Measurements from ENCODE around the gene ZGPAT.

The ZGPAT gene

GRCh38 chr20:63694584-63695423 lies 13.0 kb upstream of the ZGPAT start:
- no peak overlapping the region for H3K4me3 ChIP-seq (ENCODE audit: low read depth in 1 of 2, low read length in 2 of 2)
- H3K27ac ChIP-seq (ENCODE audit: low read length): no peak overlapping the region
- H3K4me1 ChIP-seq (ENCODE audit: control insufficient read depth in 1 of 2, insufficient read depth in 2 of 2, low read length in 2 of 2): peaks cover 0 to 18% of the 10 kb centered on the region in 2 donors
- H3K27me3 ChIP-seq (ENCODE audit: low read depth, low read length): no peaks in the 10 kb centered on the region
- peaks cover 0 to 18% of the 10 kb centered on the region in 2 donors for H3K36me3 ChIP-seq (ENCODE audit: control insufficient read depth in 1 of 2, insufficient read depth in 2 of 2, low read length in 2 of 2)
- H3K9me3 ChIP-seq (ENCODE audit: control insufficient read depth in 1 of 2, low read length in 2 of 2): no peaks in the 10 kb centered on the region

GRCh38 chr20:63695424-63696305 lies 12.2 kb upstream of the ZGPAT start:
- Histone ChIP-seq H3K4me3 (ENCODE audit: low read depth in 1 of 2, low read length in 2 of 2) (no peak overlapping the region), H3K27ac (ENCODE audit: low read length) (no peak overlapping the region), H3K4me1 (ENCODE audit: control insufficient read depth in 1 of 2, insufficient read depth in 2 of 2, low read length in 2 of 2) (peaks cover 0 to 18% of the 10 kb centered on the region in 2 donors), H3K27me3 (ENCODE audit: low read depth, low read length) (no peaks in the 10 kb centered on the region), H3K9me3 (ENCODE audit: control insufficient read depth in 1 of 2, low read length in 2 of 2) (no peaks in the 10 kb centered on the region), H3K36me3 (ENCODE audit: control insufficient read depth in 1 of 2, insufficient read depth in 2 of 2, low read length in 2 of 2) (peaks cover 0 to 18% of the 10 kb centered on the region in 2 donors)

GRCh38 chr20:63696306-63696627 lies 11.6 kb upstream of the ZGPAT start:
- Histone ChIP-seq H3K4me3 (ENCODE audit: low read depth in 1 of 2, low read length in 2 of 2) (peak overlapping the region in 1 of 2 donors; percentile 35), H3K9me3 (ENCODE audit: control insufficient read depth in 1 of 2, low read length in 2 of 2) (no peaks in the 10 kb centered on the region), H3K4me1 (ENCODE audit: control insufficient read depth in 1 of 2, insufficient read depth in 2 of 2, low read length in 2 of 2) (peaks cover 0 to 18% of the 10 kb centered on the region in 2 donors), H3K27me3 (ENCODE audit: low read depth, low read length) (no peaks in the 10 kb centered on the region), H3K36me3 (ENCODE audit: control insufficient read depth in 1 of 2, insufficient read depth in 2 of 2, low read length in 2 of 2) (peaks cover 0 to 18% of the 10 kb centered on the region in 2 donors), H3K27ac (ENCODE audit: low read length) (no peak overlapping the region)

GRCh38 chr20:63696628-63697356 lies 11.0 kb upstream of the ZGPAT start, which contains the start of gene TNFRSF6B:
TNFRSF6B (plus strand) TSS chr20:63696652; CDS start chr20:63696768, 116 bp downstream.
- Histone ChIP-seq H3K27me3 (ENCODE audit: low read depth, low read length) (no peaks in the 10 kb centered on the region), H3K36me3 (ENCODE audit: control insufficient read depth in 1 of 2, insufficient read depth in 2 of 2, low read length in 2 of 2) (peaks cover 0 to 18% of the 10 kb centered on the region in 2 donors), H3K4me1 (ENCODE audit: control insufficient read depth in 1 of 2, insufficient read depth in 2 of 2, low read length in 2 of 2) (peaks cover 0 to 18% of the 10 kb centered on the region in 2 donors), H3K4me3 (ENCODE audit: low read depth in 1 of 2, low read length in 2 of 2) (peak within 1 kb of the TSS in 1 of 2 donors; percentile 35), H3K27ac (ENCODE audit: low read length) (no peak within 1 kb of the TSS), H3K9me3 (ENCODE audit: control insufficient read depth in 1 of 2, low read length in 2 of 2) (no peaks in the 10 kb centered on the region)

- Histone ChIP-seq H3K27me3 (ENCODE audit: low read depth, low read length) (no peaks in the 10 kb centered on the region), H3K36me3 (ENCODE audit: control insufficient read depth in 1 of 2, insufficient read depth in 2 of 2, low read length in 2 of 2) (peaks cover 0 to 18% of the 10 kb centered on the region in 2 donors), H3K4me3 (ENCODE audit: low read depth in 1 of 2, low read length in 2 of 2) (peak overlapping the region in 1 of 2 donors; percentile 35), H3K27ac (ENCODE audit: low read length) (no peak overlapping the region), H3K4me1 (ENCODE audit: control insufficient read depth in 1 of 2, insufficient read depth in 2 of 2, low read length in 2 of 2) (peaks cover 0 to 18% of the 10 kb centered on the region in 2 donors), H3K9me3 (ENCODE audit: control insufficient read depth in 1 of 2, low read length in 2 of 2) (no peaks in the 10 kb centered on the region)
Observed at GRCh38 chr20:63697357-63697867, 10.4 kb upstream of the ZGPAT start.

- Histone ChIP-seq H3K4me1 (ENCODE audit: control insufficient read depth in 1 of 2, insufficient read depth in 2 of 2, low read length in 2 of 2) (peaks cover 0 to 18% of the 10 kb centered on the region in 2 donors), H3K9me3 (ENCODE audit: control insufficient read depth in 1 of 2, low read length in 2 of 2) (no peaks in the 10 kb centered on the region), H3K4me3 (ENCODE audit: low read depth in 1 of 2, low read length in 2 of 2) (no peak overlapping the region), H3K36me3 (ENCODE audit: control insufficient read depth in 1 of 2, insufficient read depth in 2 of 2, low read length in 2 of 2) (peaks cover 0 to 18% of the 10 kb centered on the region in 2 donors), H3K27ac (ENCODE audit: low read length) (no peak overlapping the region), H3K27me3 (ENCODE audit: low read depth, low read length) (no peaks in the 10 kb centered on the region)
Observed at GRCh38 chr20:63697868-63698545, 9.8 kb upstream of the ZGPAT start.

- peaks cover 0 to 24% of the 10 kb centered on the region in 2 donors for H3K36me3 ChIP-seq (ENCODE audit: control insufficient read depth in 1 of 2, insufficient read depth in 2 of 2, low read length in 2 of 2)
- no peak overlapping the region for H3K4me3 ChIP-seq (ENCODE audit: low read depth in 1 of 2, low read length in 2 of 2)
- H3K4me1 ChIP-seq (ENCODE audit: control insufficient read depth in 1 of 2, insufficient read depth in 2 of 2, low read length in 2 of 2): peaks cover 0 to 18% of the 10 kb centered on the region in 2 donors
- peak overlapping the region; percentile 56 for H3K27ac ChIP-seq (ENCODE audit: low read length)
- H3K27me3 ChIP-seq (ENCODE audit: low read depth, low read length): no peaks in the 10 kb centered on the region
- no peaks in the 10 kb centered on the region for H3K9me3 ChIP-seq (ENCODE audit: control insufficient read depth in 1 of 2, low read length in 2 of 2)
Observed at GRCh38 chr20:63698739-63699465, 8.9 kb upstream of the ZGPAT start.

GRCh38 chr20:63699466-63700198 lies 8.2 kb upstream of the ZGPAT start:
- peaks cover 0 to 18% of the 10 kb centered on the region in 2 donors for H3K4me1 ChIP-seq (ENCODE audit: control insufficient read depth in 1 of 2, insufficient read depth in 2 of 2, low read length in 2 of 2)

GRCh38 chr20:63700199-63701050 lies 7.4 kb upstream of the ZGPAT start:
- Histone ChIP-seq H3K4me3 (ENCODE audit: low read depth in 1 of 2, low read length in 2 of 2) (no peak overlapping the region), H3K9me3 (ENCODE audit: control insufficient read depth in 1 of 2, low read length in 2 of 2) (no peaks in the 10 kb centered on the region), H3K36me3 (ENCODE audit: control insufficient read depth in 1 of 2, insufficient read depth in 2 of 2, low read length in 2 of 2) (peaks cover 8 to 27% of the 10 kb centered on the region in 2 donors), H3K27me3 (ENCODE audit: low read depth, low read length) (no peaks in the 10 kb centered on the region), H3K4me1 (ENCODE audit: control insufficient read depth in 1 of 2, insufficient read depth in 2 of 2, low read length in 2 of 2) (peaks cover 0 to 18% of the 10 kb centered on the region in 2 donors), H3K27ac (ENCODE audit: low read length) (no peak overlapping the region)

More at GRCh38 chr20:63699466-63700198, 8.2 kb upstream of the ZGPAT start:
- no peaks in the 10 kb centered on the region for H3K27me3 ChIP-seq (ENCODE audit: low read depth, low read length)
- no peaks in the 10 kb centered on the region for H3K9me3 ChIP-seq (ENCODE audit: control insufficient read depth in 1 of 2, low read length in 2 of 2)
- H3K27ac ChIP-seq (ENCODE audit: low read length): peak overlapping the region; percentile 56
- no peak overlapping the region for H3K4me3 ChIP-seq (ENCODE audit: low read depth in 1 of 2, low read length in 2 of 2)
- peaks cover under 1 to 25% of the 10 kb centered on the region in 2 donors for H3K36me3 ChIP-seq (ENCODE audit: control insufficient read depth in 1 of 2, insufficient read depth in 2 of 2, low read length in 2 of 2)
